GM12892 (cell line): ENCODE data around the gene NCOR1.

ENCODE experiments used
- POLR2A ChIP-seq: IDR thresholded peaks from 2 replicates; pipeline ENCODE4 v1.6.1; 2011; ENCODE audit warnings: low read depth, low read length, control low read depth
- POLR2AphosphoS5 ChIP-seq: IDR thresholded peaks from 2 replicates; pipeline ENCODE4 v1.6.1; 2011; ENCODE audit warnings: low read depth, low read length, control low read depth
- TAF1 ChIP-seq: IDR thresholded peaks from 2 replicates; pipeline ENCODE4 v1.6.1; 2011; ENCODE audit warnings: low read depth, mild to moderate bottlenecking, control low read depth, low read length, borderline replicate concordance

DNA sequence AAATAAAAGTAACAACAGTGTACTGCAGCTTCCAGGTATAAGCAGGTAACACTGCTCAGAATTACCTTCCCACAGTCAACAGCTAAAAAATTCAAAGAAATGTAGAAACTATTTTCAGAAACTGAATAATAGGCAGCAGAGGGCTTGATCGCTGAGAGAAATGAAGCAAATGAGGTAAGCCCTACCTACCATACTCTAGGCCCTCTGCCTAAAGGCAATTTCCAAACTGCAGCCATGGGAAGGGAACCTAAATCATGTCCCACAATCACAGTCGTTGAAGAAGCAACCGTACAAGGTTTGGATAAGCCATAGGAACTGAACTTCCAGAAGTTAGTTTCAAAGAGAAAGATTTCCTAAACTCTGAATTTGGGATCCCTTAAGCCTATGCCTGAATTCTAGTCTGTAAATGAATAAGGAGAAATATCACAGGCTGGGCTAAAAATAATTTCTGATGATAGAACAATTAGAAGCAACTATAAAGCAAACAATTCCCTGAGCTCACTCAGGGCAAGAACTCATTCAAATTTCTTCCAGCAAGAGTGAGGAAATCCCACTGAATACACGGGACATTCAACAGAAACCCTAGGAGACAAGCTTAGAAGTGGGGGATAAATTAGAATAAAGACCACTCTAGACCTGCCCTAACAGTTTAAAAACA is 24.5 kb downstream of the NCOR1 start:
- TF ChIP-seq POLR2AphosphoS5 (no peak), POLR2A (no peak), TAF1 (no peak)
